ENCODE measurements around the gene PSMB11. TPM values are rescaled to one million over a fixed set of nuclear protein-coding genes. Genes with fewer than 3 reads are reported as not detected.

Gene PSMB11
- total RNA-seq, 1 donor from 2014 or later = not detected

DNA sequence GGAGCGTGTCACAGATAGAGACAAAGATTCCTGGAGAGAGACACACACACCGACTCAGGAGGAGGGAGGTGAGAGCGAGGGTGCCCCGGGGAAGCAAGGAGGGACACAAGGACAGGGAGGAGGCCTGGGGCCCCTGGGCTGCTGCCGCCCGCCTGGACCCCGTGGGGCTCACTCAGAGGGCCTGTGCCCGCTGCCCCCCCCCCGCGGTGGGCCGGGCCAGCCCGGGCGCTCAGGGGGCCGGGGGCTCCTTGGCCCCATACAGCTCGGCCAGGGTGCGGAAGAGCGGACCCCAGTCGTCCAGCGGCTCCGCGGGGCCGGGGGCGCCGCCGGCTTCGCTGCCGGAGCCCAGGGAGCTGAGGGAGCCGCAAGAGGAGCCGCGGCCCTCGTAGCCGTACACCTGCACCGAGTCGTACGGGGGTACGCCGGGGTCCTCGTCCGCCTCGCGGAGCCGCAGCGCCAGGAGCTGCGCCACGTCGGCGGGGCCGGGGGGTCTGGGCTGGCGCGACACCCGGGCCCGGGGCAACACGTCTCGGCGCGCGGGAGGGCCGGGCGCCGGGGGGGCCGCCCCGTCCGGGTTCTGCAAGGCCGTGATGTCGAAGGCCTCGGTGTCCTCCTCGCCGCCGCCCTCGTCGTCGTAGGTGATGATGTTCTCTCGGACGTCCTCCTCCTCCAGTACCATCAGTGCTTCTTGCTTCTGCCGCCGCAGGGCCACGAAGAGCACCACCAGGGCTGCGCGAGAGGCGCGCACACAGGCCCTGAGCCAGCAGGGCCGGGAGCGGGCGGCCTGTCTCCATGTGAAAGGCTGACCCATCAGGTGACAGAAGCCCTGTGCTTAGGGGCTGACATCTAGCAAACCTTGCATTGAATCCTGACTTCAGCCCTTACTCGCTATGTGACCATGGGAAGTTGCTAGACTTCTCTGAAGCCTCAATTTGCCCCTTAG lies 6.0 kb downstream of the PSMB11 start:
- Mint-ChIP-seq H3K27me3 (ENCODE audit: unreplicated experiment) (peaks cover 15% of the 10 kb centered on the region), H3K27ac (ENCODE audit: unreplicated experiment) (peak overlapping the region; percentile 92), H3K36me3 (ENCODE audit: low read depth, unreplicated experiment) (peaks cover 19% of the 10 kb centered on the region), H3K4me3 (ENCODE audit: unreplicated experiment) (peak overlapping the region; percentile 63), H3K9me3 (ENCODE audit: unreplicated experiment) (no peaks in the 10 kb centered on the region), H3K4me1 (ENCODE audit: unreplicated experiment) (peaks cover 42% of the 10 kb centered on the region)
- no peak for DNase-seq (ENCODE audit: low spot score)
- TF ChIP-seq, protein P1, sequence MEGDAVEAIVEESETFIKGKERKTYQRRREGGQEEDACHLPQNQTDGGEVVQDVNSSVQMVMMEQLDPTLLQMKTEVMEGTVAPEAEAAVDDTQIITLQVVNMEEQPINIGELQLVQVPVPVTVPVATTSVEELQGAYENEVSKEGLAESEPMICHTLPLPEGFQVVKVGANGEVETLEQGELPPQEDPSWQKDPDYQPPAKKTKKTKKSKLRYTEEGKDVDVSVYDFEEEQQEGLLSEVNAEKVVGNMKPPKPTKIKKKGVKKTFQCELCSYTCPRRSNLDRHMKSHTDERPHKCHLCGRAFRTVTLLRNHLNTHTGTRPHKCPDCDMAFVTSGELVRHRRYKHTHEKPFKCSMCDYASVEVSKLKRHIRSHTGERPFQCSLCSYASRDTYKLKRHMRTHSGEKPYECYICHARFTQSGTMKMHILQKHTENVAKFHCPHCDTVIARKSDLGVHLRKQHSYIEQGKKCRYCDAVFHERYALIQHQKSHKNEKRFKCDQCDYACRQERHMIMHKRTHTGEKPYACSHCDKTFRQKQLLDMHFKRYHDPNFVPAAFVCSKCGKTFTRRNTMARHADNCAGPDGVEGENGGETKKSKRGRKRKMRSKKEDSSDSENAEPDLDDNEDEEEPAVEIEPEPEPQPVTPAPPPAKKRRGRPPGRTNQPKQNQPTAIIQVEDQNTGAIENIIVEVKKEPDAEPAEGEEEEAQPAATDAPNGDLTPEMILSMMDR (IDR thresholded peaks at IDR 0.05; ENCODE audit: unreplicated experiment) = no peak

DNA sequence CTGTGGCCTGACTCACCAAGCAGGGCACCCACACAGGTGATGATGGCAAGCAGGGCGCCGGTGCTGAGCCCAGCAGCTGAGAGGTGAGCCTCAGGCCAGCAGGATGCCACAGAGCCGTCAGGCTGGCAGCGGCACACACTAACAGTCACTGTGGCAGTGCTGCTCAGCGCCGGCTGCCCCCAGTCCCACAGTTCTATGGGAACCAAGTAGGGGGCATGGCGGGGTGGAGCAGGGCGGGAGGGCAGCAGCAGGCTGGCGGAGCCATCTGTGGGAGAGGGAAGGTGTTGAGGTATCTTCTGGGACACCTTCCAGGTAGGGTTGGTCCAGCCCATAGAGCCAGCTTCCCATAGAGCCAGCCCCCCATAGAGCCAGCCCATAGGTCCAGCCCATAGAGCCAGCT lies 7.0 kb downstream of the PSMB11 start:
- peaks cover 10% of the 10 kb centered on the region for H3K27me3 Mint-ChIP-seq (ENCODE audit: unreplicated experiment)
- H3K36me3 Mint-ChIP-seq (ENCODE audit: low read depth, unreplicated experiment) = peaks cover 16% of the 10 kb centered on the region
- H3K4me1 Mint-ChIP-seq (ENCODE audit: unreplicated experiment) = peaks cover 33% of the 10 kb centered on the region
- no peak overlapping the region for H3K27ac Mint-ChIP-seq (ENCODE audit: unreplicated experiment)
- no peak for DNase-seq (ENCODE audit: low spot score)
- H3K4me3 Mint-ChIP-seq (ENCODE audit: unreplicated experiment) = no peak overlapping the region
- TF ChIP-seq, protein P1 (IDR thresholded peaks at IDR 0.05; ENCODE audit: unreplicated experiment) = no peak
- H3K9me3 Mint-ChIP-seq (ENCODE audit: unreplicated experiment) = no peaks in the 10 kb centered on the region

DNA sequence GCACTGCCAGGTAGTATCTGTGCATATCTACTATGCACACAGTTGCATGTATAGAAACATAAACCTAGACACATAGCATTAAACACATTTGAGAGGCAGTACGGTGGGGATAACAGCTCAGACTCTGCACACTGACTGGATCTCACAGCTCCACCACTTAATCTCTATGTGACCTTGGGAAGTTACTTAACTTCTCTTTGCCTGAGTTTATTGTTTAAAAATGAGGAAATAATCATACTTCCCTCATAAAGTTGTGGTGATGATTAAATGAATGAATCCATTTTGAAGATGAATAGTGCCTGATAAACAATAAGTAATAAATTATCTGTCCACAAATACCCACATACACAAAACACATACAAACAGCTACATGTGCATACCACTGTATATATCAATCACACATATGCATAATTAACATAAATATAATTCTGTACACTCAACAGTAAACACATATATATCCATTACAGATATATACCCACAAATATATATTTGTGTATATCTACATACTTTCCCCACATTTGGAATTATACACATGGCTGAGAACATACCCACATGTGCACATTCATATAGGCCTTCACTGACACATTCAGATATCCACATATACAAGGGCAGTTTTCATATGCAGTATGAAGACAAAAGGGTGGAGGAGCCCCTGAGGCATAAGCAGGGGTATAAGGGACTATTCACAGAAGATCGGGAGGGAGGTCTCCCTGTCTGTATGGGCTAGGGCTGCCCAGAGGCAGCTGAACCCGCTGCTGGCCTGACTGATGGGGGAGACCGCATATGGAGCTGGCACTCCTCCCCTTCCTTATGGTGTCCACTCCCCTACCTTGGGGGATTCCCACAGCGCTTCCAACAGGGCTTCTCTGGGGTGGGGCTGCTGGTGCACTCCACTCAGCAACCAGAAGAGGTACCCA lies 9.4 kb downstream of the PSMB11 start:
- Mint-ChIP-seq H3K4me3 (ENCODE audit: unreplicated experiment) (no peak overlapping the region), H3K36me3 (ENCODE audit: low read depth, unreplicated experiment) (peaks cover 16% of the 10 kb centered on the region), H3K4me1 (ENCODE audit: unreplicated experiment) (peaks cover 18% of the 10 kb centered on the region), H3K9me3 (ENCODE audit: unreplicated experiment) (no peaks in the 10 kb centered on the region), H3K27me3 (ENCODE audit: unreplicated experiment) (peaks cover 11% of the 10 kb centered on the region), H3K27ac (ENCODE audit: unreplicated experiment) (no peak overlapping the region)
- no peak for DNase-seq (ENCODE audit: low spot score)
- TF ChIP-seq, protein P1 (IDR thresholded peaks at IDR 0.05; ENCODE audit: unreplicated experiment) = no peak

DNA sequence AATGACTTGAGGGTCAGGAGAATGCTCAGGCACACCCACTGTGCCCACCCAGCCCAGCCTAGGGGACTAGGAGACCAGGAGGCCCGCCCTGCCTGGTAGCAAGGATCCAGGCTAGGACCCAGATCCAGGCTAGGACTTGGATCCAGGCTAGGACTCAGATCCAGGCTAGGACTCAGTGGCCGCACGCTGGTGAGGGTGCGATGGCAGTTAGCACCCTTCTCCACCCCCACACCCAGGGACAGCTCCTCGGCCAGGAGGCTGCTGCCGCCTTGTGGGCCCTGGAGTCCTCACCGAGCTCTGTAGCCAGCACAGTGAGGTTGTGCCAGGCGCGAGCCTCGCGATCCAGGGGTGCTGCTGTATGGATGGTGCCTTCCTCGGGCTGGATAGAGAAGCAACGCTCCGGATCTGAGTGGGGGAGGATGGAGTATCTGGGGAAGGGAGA lies 10.2 kb downstream of the PSMB11 start:
- no peak for DNase-seq (ENCODE audit: low spot score)
- H3K9me3 Mint-ChIP-seq (ENCODE audit: unreplicated experiment) = no peaks in the 10 kb centered on the region
- H3K4me1 Mint-ChIP-seq (ENCODE audit: unreplicated experiment) = peaks cover 13% of the 10 kb centered on the region
- TF ChIP-seq, protein P1 (IDR thresholded peaks at IDR 0.05; ENCODE audit: unreplicated experiment) = no peak
- no peak overlapping the region for H3K27ac Mint-ChIP-seq (ENCODE audit: unreplicated experiment)
- H3K4me3 Mint-ChIP-seq (ENCODE audit: unreplicated experiment) = no peak overlapping the region
- H3K36me3 Mint-ChIP-seq (ENCODE audit: low read depth, unreplicated experiment) = peaks cover 16% of the 10 kb centered on the region
- H3K27me3 Mint-ChIP-seq (ENCODE audit: unreplicated experiment) = peaks cover 7% of the 10 kb centered on the region

All from endothelial cell (in vitro differentiated cells).